DND-41 (cell line): Measurements from ENCODE around the gene CTSH.

Experiments used
- ATAC-seq: fragments of 200-7000 bp; cut with Tn5 transposase; 3 replicates; pipeline ENCODE4 v1.9.1; 2021; ENCODE audit warnings: low read depth; ENCODE audit not compliant: insufficient read depth
- DNase-seq: peaks from one replicate; pipeline ENCODE4 v3.0.0-alpha.2; 2020
- H2AFZ ChIP-seq: 2 replicates; pipeline ENCODE4 v1.6.0; 2012; ENCODE audit warnings: low read depth, low read length
- H3K27ac ChIP-seq: 2 replicates; pipeline ENCODE4 v1.5.1; 2012; ENCODE audit warnings: low read length, inconsistent platforms
- H3K27me3 ChIP-seq: fragments of 200-600 bp; sonication (generic); 2 replicates; pipeline ENCODE4 v1.6.0; 2012; ENCODE audit warnings: low read length, mild to moderate bottlenecking, inconsistent platforms; ENCODE audit not compliant: insufficient read depth, poor library complexity
- H3K36me3 ChIP-seq: 2 replicates; pipeline ENCODE4 v1.5.1; 2012; ENCODE audit warnings: low read length, inconsistent platforms; ENCODE audit not compliant: insufficient read depth
- H3K4me1 ChIP-seq: 2 replicates; pipeline ENCODE4 v1.5.1; 2012; ENCODE audit warnings: mild to moderate bottlenecking, low read length; ENCODE audit not compliant: insufficient read depth
- H3K4me2 ChIP-seq: 2 replicates; pipeline ENCODE4 v1.6.0; 2012; ENCODE audit warnings: mild to moderate bottlenecking, moderate library complexity, low read length, inconsistent platforms; ENCODE audit not compliant: insufficient read depth
- H3K4me3 ChIP-seq, 2 experiments: fragments of 200-600 bp in 1 of 2; shearing (Covaris generic) in 1 of 2; 2 replicates each; pipeline ENCODE4 v1.5.1; 2012 to 2016; ENCODE audit warnings: inconsistent platforms in 2 of 2, low read length in 2 of 2, mild to moderate bottlenecking in 2 of 2, low read depth in 1 of 2, moderate library complexity in 1 of 2
- H3K79me2 ChIP-seq: 2 replicates; pipeline ENCODE4 v1.6.0; 2012; ENCODE audit warnings: low read length, inconsistent platforms; ENCODE audit not compliant: insufficient read depth
- H3K9ac ChIP-seq: 2 replicates; pipeline ENCODE4 v1.6.0; 2012; ENCODE audit warnings: low read depth, mild to moderate bottlenecking, inconsistent platforms, low read length, moderate library complexity
- H3K9me3 ChIP-seq: 2 replicates; pipeline ENCODE4 v1.5.1; 2012; ENCODE audit warnings: low read length, moderate library complexity, mild to moderate bottlenecking, inconsistent platforms; ENCODE audit not compliant: insufficient read depth, severe bottlenecking
- H4K20me1 ChIP-seq: 2 replicates; pipeline ENCODE4 v1.6.0; 2012; ENCODE audit warnings: low read length; ENCODE audit not compliant: insufficient read depth
- EZH2 ChIP-seq: IDR thresholded peaks from 3 replicates; pipeline ENCODE4 v1.6.1; 2012; ENCODE audit warnings: borderline replicate concordance, low read depth, mild to moderate bottlenecking, moderate library complexity, low read length, inconsistent platforms; ENCODE audit not compliant: severe bottlenecking
- TF ChIP-seq, protein P1 (sequence below): IDR thresholded peaks from 2 replicates; pipeline ENCODE4 v1.5.1; 2012; ENCODE audit warnings: borderline replicate concordance, low read length, moderate library complexity, mild to moderate bottlenecking; ENCODE audit not compliant: poor library complexity, severe bottlenecking; ENCODE audit errors: extremely low read depth

The CTSH gene

GRCh38 chr15:78922527-78922926 is 22.3 kb downstream of the CTSH start:
- H3K4me1 ChIP-seq = no peaks in the 10 kb centered on the region
- H4K20me1 ChIP-seq = no peaks in the 10 kb centered on the region; the same call in 1 of the 2 replicates
- TF ChIP-seq, protein P1, sequence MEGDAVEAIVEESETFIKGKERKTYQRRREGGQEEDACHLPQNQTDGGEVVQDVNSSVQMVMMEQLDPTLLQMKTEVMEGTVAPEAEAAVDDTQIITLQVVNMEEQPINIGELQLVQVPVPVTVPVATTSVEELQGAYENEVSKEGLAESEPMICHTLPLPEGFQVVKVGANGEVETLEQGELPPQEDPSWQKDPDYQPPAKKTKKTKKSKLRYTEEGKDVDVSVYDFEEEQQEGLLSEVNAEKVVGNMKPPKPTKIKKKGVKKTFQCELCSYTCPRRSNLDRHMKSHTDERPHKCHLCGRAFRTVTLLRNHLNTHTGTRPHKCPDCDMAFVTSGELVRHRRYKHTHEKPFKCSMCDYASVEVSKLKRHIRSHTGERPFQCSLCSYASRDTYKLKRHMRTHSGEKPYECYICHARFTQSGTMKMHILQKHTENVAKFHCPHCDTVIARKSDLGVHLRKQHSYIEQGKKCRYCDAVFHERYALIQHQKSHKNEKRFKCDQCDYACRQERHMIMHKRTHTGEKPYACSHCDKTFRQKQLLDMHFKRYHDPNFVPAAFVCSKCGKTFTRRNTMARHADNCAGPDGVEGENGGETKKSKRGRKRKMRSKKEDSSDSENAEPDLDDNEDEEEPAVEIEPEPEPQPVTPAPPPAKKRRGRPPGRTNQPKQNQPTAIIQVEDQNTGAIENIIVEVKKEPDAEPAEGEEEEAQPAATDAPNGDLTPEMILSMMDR = no peak
- no peak for TF ChIP-seq EZH2
- no peak overlapping the region for H2AFZ ChIP-seq
- H3K9me3 ChIP-seq = no peaks in the 10 kb centered on the region
- ATAC-seq = no peak
- H3K4me2 ChIP-seq = no peak overlapping the region
- H3K27me3 ChIP-seq = no peaks in the 10 kb centered on the region
- no peak overlapping the region for H3K27ac ChIP-seq
- H3K9ac ChIP-seq = no peak overlapping the region
- H3K4me3 ChIP-seq = no peak overlapping the region
- no peak for DNase-seq
- H3K79me2 ChIP-seq = no peaks in the 10 kb centered on the region
- peaks cover 47% of the 10 kb centered on the region for H3K36me3 ChIP-seq

- Histone ChIP-seq H3K79me2 (no peaks in the 10 kb centered on the region), H3K9ac (no peak overlapping the region), H2AFZ (no peak overlapping the region), H4K20me1 (no peaks in the 10 kb centered on the region; the same call in 1 of the 2 replicates), H3K36me3 (peaks cover 44% of the 10 kb centered on the region), H3K27me3 (no peaks in the 10 kb centered on the region), H3K4me3 (no peak overlapping the region), H3K9me3 (no peaks in the 10 kb centered on the region), H3K27ac (no peak overlapping the region), H3K4me1 (no peaks in the 10 kb centered on the region), H3K4me2 (no peak overlapping the region)
- no peak for ATAC-seq
- TF ChIP-seq, protein P1 = no peak
- TF ChIP-seq EZH2 = no peak
- DNase-seq = no peak
These were observed 22.9 kb downstream of the CTSH start for GRCh38 chr15:78921940-78922339.

- TF ChIP-seq, protein P1 = no peak
- no peak for TF ChIP-seq EZH2
- Histone ChIP-seq H3K4me3 (no peak overlapping the region), H3K9me3 (no peaks in the 10 kb centered on the region), H3K27me3 (no peaks in the 10 kb centered on the region), H3K79me2 (no peaks in the 10 kb centered on the region), H3K36me3 (peaks cover 46% of the 10 kb centered on the region), H3K4me1 (no peaks in the 10 kb centered on the region), H3K4me2 (no peak overlapping the region), H3K9ac (no peak overlapping the region), H4K20me1 (no peaks in the 10 kb centered on the region; the same call in 1 of the 2 replicates), H2AFZ (no peak overlapping the region), H3K27ac (no peak overlapping the region)
- ATAC-seq (no peak), DNase-seq (no peak)
These were observed 23.3 kb downstream of the CTSH start for GRCh38 chr15:78921517-78921916.

- no peak for TF ChIP-seq EZH2
- TF ChIP-seq, protein P1 = no peak
- no peak overlapping the region for H2AFZ ChIP-seq
- H4K20me1 ChIP-seq = peaks cover 4% of the 10 kb centered on the region; the same call in 1 of the 2 replicates
- H3K9me3 ChIP-seq = no peaks in the 10 kb centered on the region
- H3K4me2 ChIP-seq = no peak overlapping the region
- H3K4me3 ChIP-seq = no peak overlapping the region
- no peaks in the 10 kb centered on the region for H3K79me2 ChIP-seq
- DNase-seq = no peak
- no peak overlapping the region for H3K9ac ChIP-seq
- ATAC-seq = no peak
- H3K27me3 ChIP-seq = no peaks in the 10 kb centered on the region
- no peak overlapping the region for H3K27ac ChIP-seq
- no peaks in the 10 kb centered on the region for H3K4me1 ChIP-seq
- H3K36me3 ChIP-seq = peaks cover 63% of the 10 kb centered on the region
These were observed 27.0 kb downstream of the CTSH start for GRCh38 chr15:78917888-78918287.
